ENCODE data around the gene OR1L1.

- TF ChIP-seq CTCF (IDR thresholded peaks at IDR 0.05) (no peak), POLR2A (IDR thresholded peaks at IDR 0.05) (no peak), POLR2AphosphoS5 (IDR thresholded peaks at IDR 0.05) (no peak), EP300 (IDR thresholded peaks at IDR 0.05; ENCODE audit: low read depth) (no peak)
Measured at GRCh38 chr9:122642226-122642625, 19.3 kb upstream of the OR1L1 start.
